IPS-18a (cell line): ENCODE data around the gene PTGER1.
"Not testable (repeated sequence)": the region's sequence is repeated elsewhere in the genome, so short reads cannot be mapped to it uniquely, and the experiment has no call there.

ENCODE experiments used
- H3K27ac ChIP-seq: one replicate; pipeline ENCODE4 v1.5.1; 2013; ENCODE audit warnings: low read length
- H3K27me3 ChIP-seq: one replicate; pipeline ENCODE4 v1.6.1; 2013; ENCODE audit warnings: mild to moderate bottlenecking, low read length; ENCODE audit not compliant: control insufficient read depth, insufficient read depth
- H3K36me3 ChIP-seq: one replicate; pipeline ENCODE4 v1.6.1; 2013; ENCODE audit warnings: low read depth, low read length; ENCODE audit not compliant: control insufficient read depth
- H3K4me1 ChIP-seq: one replicate; pipeline ENCODE4 v1.6.1; 2013; ENCODE audit warnings: low read depth, low read length; ENCODE audit not compliant: control insufficient read depth
- H3K4me3 ChIP-seq: one replicate; pipeline ENCODE4 v1.5.1; 2013; ENCODE audit warnings: low read length
- H3K9ac ChIP-seq: one replicate; pipeline ENCODE4 v1.6.1; 2013; ENCODE audit warnings: mild to moderate bottlenecking, low read length, moderate library complexity
- H3K9me3 ChIP-seq: one replicate; pipeline ENCODE4 v1.6.1; 2013; ENCODE audit warnings: low read depth, low read length; ENCODE audit not compliant: control insufficient read depth

The PTGER1 gene

DNA sequence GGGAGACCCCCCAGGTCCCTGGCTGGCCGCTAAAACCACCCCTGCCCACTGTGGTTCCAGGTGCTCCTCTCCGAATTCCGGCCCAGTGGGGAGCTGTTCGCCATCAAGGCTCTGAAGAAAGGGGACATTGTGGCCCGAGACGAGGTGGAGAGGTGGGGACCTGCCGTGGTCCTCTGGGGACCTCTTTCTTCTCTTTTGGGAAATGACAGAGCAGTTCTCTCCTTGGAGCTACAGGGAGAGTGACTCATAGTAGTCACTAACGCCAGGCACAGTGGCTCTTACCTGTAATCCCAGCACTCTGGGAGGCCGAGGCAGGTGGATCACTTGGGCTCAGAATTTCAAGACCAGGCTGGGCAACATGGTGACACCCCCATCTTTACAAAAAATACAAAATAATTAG is 7.3 kb downstream of the PTGER1 start:
- Histone ChIP-seq H3K36me3 (peaks cover 23% of the 10 kb centered on the region), H3K4me1 (peaks cover under 1% of the 10 kb centered on the region), H3K27me3 (no peaks in the 10 kb centered on the region), H3K27ac (no peak overlapping the region), H3K9me3 (no peaks in the 10 kb centered on the region), H3K4me3 (no peak overlapping the region), H3K9ac (no peak overlapping the region)

DNA sequence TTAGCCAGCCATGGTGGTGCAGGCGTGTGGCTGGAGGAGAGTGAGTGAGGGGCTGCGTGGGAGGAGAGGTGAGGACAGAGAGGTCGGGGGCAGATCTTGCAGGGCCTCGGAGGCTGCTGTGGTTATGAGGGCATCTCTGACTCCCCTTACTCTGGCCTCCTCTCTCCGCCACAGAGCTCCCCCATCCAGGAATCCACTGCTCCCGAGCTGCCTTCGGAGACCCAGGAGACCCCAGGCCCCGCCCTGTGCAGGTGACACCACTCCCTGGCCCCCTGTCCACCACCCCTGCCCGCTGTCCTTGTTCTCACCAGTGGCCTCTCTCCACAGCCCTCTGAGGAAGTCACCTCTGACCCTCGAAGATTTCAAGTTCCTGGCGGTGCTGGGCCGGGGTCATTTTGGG is 7.8 kb downstream of the PTGER1 start:
- Histone ChIP-seq H3K27ac (no peak overlapping the region), H3K4me1 (no peaks in the 10 kb centered on the region), H3K27me3 (no peaks in the 10 kb centered on the region), H3K4me3 (no peak overlapping the region), H3K9me3 (no peaks in the 10 kb centered on the region), H3K9ac (no peak overlapping the region), H3K36me3 (peaks cover 23% of the 10 kb centered on the region)

DNA sequence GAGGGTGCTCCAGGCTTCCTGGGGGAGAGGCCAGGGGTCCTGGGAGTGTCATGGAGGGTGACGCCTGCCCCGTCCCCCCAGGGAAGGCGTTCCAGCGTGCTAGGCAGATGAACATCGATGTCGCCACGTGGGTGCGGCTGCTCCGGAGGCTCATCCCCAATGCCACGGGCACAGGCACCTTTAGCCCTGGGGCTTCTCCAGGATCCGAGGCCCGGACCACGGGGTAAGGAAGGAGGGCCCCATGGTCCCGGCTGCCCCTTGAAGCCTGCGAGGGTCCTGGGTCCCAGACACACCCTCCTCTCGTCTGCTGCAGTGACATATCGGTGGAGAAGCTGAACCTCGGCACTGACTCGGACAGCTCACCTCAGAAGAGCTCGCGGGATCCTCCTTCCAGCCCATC is 11.4 kb downstream of the PTGER1 start:
- H3K9ac ChIP-seq, result no peak overlapping the region
- no peaks in the 10 kb centered on the region for H3K9me3 ChIP-seq
- no peak overlapping the region for H3K27ac ChIP-seq
- H3K36me3 ChIP-seq, result peaks cover 11% of the 10 kb centered on the region
- no peak overlapping the region for H3K4me3 ChIP-seq
- no peaks in the 10 kb centered on the region for H3K4me1 ChIP-seq
- H3K27me3 ChIP-seq, result no peaks in the 10 kb centered on the region

DNA sequence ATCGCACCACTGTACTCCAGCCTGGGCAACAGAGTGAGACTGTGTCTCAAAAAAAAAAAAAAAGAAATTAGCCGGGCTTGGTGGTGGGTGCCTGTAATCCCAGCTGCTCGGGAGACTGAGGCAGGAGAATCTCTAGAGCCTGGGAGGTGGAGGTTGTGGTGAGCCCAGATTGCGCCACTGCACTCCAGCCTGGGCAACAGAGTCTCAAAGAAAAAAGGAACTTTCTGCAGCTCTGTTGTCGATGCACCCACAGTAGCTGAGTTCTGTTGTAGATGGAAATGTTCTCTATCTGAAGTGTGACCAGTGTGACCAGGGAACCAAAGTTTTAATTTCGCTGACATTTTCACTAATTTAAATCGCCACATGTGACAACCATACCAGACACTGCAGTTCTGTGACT is 12.8 kb downstream of the PTGER1 start:
- H3K4me3 ChIP-seq, H3K9me3 ChIP-seq, H3K27me3 ChIP-seq, H3K9ac ChIP-seq, H3K4me1 ChIP-seq, H3K27ac ChIP-seq: not testable (repeated sequence)
- peaks cover 11% of the 10 kb centered on the region for H3K36me3 ChIP-seq

DNA sequence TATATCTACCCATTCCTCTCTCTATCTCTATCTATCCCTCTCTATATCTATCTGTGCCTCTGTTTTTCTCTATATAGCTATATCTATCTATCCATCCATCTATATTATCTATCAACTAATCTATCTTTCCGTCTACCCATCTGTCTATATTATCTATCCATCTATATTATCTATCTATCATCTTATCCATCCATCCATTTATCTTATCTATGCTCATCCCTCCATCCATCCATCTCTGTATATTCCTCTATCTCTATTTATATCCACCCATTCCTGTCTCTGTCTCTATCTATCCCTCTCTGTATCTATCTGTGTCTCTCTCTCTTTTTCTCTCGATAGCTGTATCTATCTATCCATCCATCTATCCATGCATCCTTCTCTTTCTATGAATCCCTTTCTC is 14.2 kb downstream of the PTGER1 start:
- H3K4me3 ChIP-seq, result no peak overlapping the region
- H3K36me3 ChIP-seq, result peaks cover 11% of the 10 kb centered on the region
- H3K4me1 ChIP-seq, result no peaks in the 10 kb centered on the region
- H3K27me3 ChIP-seq, result no peaks in the 10 kb centered on the region
- no peak overlapping the region for H3K27ac ChIP-seq
- no peaks in the 10 kb centered on the region for H3K9me3 ChIP-seq
- no peak overlapping the region for H3K9ac ChIP-seq

DNA sequence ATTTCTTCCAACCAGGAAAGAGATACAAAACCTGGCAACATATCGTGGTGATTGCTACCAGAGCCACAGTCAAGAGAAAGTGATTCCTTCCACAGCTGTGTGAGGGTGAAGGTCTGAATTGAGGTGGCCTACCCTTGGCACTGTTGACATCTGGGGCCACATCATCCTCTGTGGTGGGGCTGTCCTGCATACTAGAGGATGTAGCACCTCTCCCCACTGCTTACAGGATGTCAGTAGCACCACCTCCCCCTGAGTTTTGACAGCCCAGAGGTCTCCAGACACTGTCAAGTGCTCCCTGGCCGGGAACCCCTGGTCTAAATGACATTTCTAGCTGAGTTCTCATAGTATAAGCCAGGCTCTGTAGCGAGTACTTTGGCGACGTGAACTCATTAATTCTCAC is 15.5 kb downstream of the PTGER1 start:
- no peak overlapping the region for H3K9ac ChIP-seq
- no peak overlapping the region for H3K27ac ChIP-seq
- H3K36me3 ChIP-seq, result peaks cover 11% of the 10 kb centered on the region

DNA sequence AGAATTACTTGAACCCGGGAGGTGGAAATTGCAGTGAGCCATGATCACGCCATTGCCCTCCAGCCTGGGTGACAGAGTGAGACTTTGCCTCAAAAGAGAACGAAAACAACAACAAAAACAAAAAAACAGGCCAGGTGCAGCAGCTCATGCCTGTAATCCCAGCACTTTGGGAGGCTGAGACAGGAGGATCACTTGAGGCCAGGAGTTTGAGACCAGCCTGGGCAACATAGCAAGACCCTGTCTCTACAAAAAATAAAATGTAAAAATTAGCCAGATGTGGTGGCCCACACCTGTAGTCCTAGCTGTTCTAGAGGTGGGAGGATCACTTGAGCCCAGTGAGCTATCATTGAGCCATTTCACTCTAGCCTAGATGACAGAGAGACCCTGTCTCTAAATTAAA is 22.9 kb downstream of the PTGER1 start:
- H3K4me1 ChIP-seq, H3K27ac ChIP-seq, H3K9ac ChIP-seq, H3K27me3 ChIP-seq, H3K9me3 ChIP-seq, H3K36me3 ChIP-seq, H3K4me3 ChIP-seq: not testable (repeated sequence)

More for the DNA sequence above, 15.5 kb downstream of the PTGER1 start:
- no peaks in the 10 kb centered on the region for H3K4me1 ChIP-seq
- H3K27me3 ChIP-seq, result no peaks in the 10 kb centered on the region
- H3K4me3 ChIP-seq, result no peak overlapping the region
- H3K9me3 ChIP-seq, result no peaks in the 10 kb centered on the region

DNA sequence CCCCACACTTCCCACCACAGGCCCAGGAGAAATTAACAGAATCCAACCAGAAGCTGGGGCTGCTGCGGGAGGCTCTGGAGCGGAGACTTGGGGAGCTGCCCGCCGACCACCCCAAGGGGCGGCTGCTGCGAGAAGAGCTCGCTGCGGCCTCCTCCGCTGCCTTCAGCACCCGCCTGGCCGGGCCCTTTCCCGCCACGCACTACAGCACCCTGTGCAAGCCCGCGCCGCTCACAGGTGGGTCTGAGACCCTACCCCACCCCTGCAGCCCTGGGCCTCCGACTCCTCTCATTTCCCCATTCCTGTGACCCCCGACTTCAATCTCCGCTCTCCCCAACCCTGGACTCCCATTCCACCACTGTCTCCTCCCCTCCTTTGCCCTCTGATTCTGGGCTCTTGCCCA is 24.3 kb downstream of the PTGER1 start:
- peaks cover 24% of the 10 kb centered on the region for H3K36me3 ChIP-seq
- no peaks in the 10 kb centered on the region for H3K9me3 ChIP-seq
- H3K27me3 ChIP-seq, result no peaks in the 10 kb centered on the region
- no peak overlapping the region for H3K4me3 ChIP-seq
- H3K27ac ChIP-seq, result no peak overlapping the region
- H3K9ac ChIP-seq, result no peak overlapping the region
- H3K4me1 ChIP-seq, result no peaks in the 10 kb centered on the region

DNA sequence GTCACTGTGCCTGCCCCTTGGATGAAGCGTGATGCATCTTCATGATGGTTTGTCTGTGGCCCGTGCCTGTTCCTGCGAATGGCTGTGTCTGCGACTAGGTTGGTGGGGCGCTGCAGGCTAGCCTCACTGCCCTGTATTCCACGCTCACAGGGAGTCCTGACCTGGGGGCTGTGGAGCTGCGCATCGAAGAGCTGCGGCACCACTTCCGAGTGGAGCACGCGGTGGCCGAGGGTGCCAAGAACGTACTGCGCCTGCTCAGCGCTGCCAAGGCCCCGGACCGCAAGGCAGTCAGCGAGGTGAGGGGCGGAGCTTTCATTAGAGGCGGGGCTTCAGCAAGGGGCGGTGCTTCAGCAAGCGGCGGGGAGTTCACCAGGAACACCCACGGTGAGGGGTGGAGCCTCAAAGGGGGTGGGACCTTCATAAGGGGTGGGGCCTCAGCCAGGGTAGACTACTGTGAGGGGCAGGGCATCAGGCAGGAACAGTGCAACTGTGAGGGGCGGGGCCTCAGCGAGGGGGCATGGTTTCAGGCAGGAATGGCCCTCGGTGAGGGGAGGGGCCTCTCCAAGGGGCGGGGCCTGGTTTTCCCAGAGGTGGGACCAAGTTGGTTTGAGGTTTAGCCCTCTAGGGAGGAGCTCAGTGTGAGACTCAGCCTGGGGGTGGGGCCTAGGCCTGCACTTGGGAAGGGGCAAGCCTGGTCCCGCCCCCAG is 24.8 kb downstream of the PTGER1 start:
- Histone ChIP-seq H3K4me1 (no peaks in the 10 kb centered on the region), H3K9ac (no peak overlapping the region), H3K36me3 (peaks cover 25% of the 10 kb centered on the region), H3K9me3 (no peaks in the 10 kb centered on the region), H3K27ac (no peak overlapping the region), H3K4me3 (no peak overlapping the region), H3K27me3 (no peaks in the 10 kb centered on the region)

DNA sequence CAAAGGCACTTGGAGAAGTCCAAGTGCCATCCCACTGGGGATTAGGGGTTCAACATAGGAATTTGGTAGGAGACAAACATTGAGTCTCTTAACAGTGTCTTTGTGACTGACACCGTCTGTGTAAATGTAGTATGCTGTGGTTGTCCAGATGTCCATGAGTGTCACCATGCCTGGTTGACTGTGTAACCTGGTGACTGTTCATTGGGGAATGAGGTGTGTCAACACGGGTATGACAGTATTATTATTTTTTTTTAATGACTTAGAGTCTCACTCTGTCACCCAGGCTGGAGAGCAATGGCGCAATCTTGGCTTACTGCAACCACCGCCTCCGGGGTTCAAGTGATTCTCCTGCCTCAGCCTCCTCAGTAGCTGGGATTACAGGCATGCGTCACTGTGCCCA is 25.8 kb downstream of the PTGER1 start:
- no peak overlapping the region for H3K4me3 ChIP-seq
- no peaks in the 10 kb centered on the region for H3K4me1 ChIP-seq
- no peaks in the 10 kb centered on the region for H3K9me3 ChIP-seq
- H3K36me3 ChIP-seq, result peaks cover 32% of the 10 kb centered on the region
- no peak overlapping the region for H3K27ac ChIP-seq
- no peak overlapping the region for H3K9ac ChIP-seq
- H3K27me3 ChIP-seq, result no peaks in the 10 kb centered on the region

DNA sequence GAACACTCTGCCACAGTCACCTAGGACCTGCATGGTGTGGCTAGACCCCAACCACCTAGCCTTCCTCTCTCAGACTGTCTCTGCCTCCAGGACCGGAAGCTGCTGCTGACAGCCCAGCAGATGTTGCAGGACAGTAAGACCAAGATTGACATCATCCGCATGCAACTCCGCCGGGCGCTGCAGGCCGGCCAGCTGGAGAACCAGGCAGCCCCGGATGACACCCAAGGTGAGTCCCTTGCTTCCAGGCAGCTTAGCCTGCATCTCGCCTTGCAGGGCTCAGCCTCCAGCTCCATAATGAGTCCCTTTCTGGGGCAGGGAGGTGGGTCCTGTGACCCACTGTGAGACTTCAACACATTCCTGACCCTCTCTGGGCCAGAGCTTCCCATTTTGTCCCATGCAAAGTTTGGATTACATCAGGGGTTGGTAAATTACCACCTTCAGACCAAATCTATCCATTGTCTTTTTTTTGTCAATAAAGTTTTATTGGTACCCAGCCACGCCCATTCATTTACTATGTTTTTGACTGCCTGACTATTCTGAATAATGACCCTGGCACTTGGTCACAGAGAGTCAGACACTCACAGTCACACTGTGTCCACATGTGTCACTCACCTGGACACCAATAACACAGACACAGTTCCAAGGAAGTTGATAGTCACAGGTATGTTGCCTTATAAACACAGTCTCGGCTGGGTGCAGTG is 28.7 kb downstream of the PTGER1 start:
- H3K4me3 ChIP-seq, result no peak overlapping the region
- no peaks in the 10 kb centered on the region for H3K4me1 ChIP-seq
- H3K36me3 ChIP-seq, result peaks cover 50% of the 10 kb centered on the region
- no peaks in the 10 kb centered on the region for H3K9me3 ChIP-seq
- H3K27me3 ChIP-seq, result no peaks in the 10 kb centered on the region
- H3K27ac ChIP-seq, result no peak overlapping the region
- H3K9ac ChIP-seq, result no peak overlapping the region

DNA sequence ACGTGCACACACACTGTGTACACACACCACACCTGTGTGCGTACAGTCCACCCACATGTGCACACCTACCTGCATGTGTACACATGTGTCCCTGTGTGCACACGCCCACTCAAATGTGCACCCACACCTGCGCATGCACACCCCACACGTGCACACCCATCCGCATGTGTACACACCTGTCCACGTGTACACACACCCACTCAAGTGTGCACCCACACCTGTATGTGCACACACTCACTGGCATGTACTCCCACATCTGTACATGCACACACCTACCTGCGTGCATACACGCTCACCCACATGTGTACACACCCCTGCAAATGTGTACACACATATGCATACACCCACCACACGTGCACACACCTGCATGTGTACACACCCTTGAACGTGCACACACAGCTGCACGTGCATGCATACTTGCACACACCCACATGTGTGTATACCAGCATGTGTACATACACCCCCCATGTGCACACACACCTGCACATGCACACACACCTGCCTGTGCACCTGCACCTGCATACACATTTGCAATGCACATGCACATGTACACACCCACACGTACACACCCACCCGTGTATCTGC is 31.4 kb downstream of the PTGER1 start:
- Histone ChIP-seq H3K27me3 (no peaks in the 10 kb centered on the region), H3K9ac (no peak overlapping the region), H3K4me1 (no peaks in the 10 kb centered on the region), H3K9me3 (no peaks in the 10 kb centered on the region), H3K36me3 (peaks cover 50% of the 10 kb centered on the region), H3K4me3 (no peak overlapping the region), H3K27ac (no peak overlapping the region)
